ENCODE results near the gene GMDS.

Gene GMDS

GRCh38 chr6:1644516-1645060, 600.8 kb downstream of the GMDS start:
- 75% methylated on average over 12 of the region's 12 CpGs for WGBS
- no peaks in the 10 kb centered on the region for H3K27me3 ChIP-seq (ENCODE audit: control insufficient read depth in 1 of 2, insufficient read depth in 1 of 2, low read length in 2 of 2)
- no peak overlapping the region for H4K91ac ChIP-seq (ENCODE audit: low read length)

DNA sequence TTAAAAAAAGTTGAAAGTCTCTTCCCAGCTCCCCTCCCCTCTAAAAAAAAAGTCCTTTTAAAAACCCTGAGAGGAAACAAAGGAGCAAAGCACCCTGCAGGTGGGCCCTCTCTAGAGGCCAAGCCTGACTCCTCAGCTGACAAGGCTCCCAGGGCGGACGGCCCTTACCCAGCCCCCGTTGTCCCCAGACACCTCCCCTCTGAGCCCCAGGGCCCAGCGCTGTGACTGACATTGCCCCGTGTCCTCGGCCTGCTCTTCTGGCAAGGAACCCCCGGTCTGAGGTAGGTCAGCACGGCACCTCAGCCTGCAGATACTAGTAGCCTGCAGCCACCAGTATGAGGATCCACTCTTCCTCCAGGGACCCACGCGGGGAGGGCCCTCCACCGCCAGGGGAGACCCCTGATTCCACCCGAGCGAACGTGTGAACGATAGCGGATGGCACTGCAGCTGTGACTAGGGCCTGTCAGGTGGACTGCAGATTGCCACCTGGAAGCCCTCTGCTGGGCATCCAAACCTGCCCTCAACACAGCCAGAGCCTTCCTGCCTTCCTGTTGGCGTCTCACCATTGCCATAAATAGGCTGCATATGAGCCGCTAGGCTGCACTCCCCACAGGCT, 601.5 kb downstream of the GMDS start:
- 93% methylated on average over 18 of the region's 18 CpGs for whole genome bisulfite sequencing
- H2AFZ ChIP-seq (ENCODE audit: low read depth, low read length) = no peak overlapping the region

More at GRCh38 chr6:1644516-1645060, 600.8 kb downstream of the GMDS start:
- H3K4ac ChIP-seq (ENCODE audit: low read depth in 1 of 2, low read length in 2 of 2) = no peak overlapping the region
- H3K27ac ChIP-seq (ENCODE audit: low read length, poor library complexity, severe bottlenecking) = no peak overlapping the region
- H3K18ac ChIP-seq (ENCODE audit: low read depth in 1 of 2, low read length in 2 of 2) = no peak overlapping the region
- no peak for DNase-seq
- H3K4me2 ChIP-seq (ENCODE audit: low read length, poor library complexity, severe bottlenecking) = no peak overlapping the region
- no peaks in the 10 kb centered on the region for H3K4me1 ChIP-seq (ENCODE audit: control insufficient read depth, insufficient read depth, low read depth, low read length)
- no peak overlapping the region for H2AFZ ChIP-seq (ENCODE audit: low read depth, low read length)
- H3K79me1 ChIP-seq (replicated peaks; ENCODE audit: low read length, poor library complexity, severe bottlenecking) = no peaks in the 10 kb centered on the region
- H2BK12ac ChIP-seq (ENCODE audit: low read length in 2 of 2) = no peak overlapping the region
- H3K4me3 ChIP-seq (ENCODE audit: insufficient read depth in 1 of 2, low read depth in 1 of 2, low read length in 2 of 2) = no peak overlapping the region
- peaks cover 0 to 12% of the 10 kb centered on the region in 2 experiments for H3K36me3 ChIP-seq (ENCODE audit: control insufficient read depth in 1 of 2, insufficient read depth in 2 of 2, low read depth in 1 of 2, low read length in 2 of 2)
- H3K9me3 ChIP-seq (ENCODE audit: control insufficient read depth, low read length) = peaks cover 3% of the 10 kb centered on the region
- H2AK5ac ChIP-seq (ENCODE audit: low read length, severe bottlenecking) = no peak overlapping the region
- no peak overlapping the region for H2BK120ac ChIP-seq (ENCODE audit: low read depth, low read length)
- no peak overlapping the region for H4K8ac ChIP-seq (ENCODE audit: low read length)
- no peak overlapping the region for H3K14ac ChIP-seq (ENCODE audit: low read length in 2 of 2)
- H3K23ac ChIP-seq (ENCODE audit: low read length in 2 of 2) = no peak overlapping the region
- no peak overlapping the region for H2BK5ac ChIP-seq (ENCODE audit: low read depth, low read length, poor library complexity, severe bottlenecking)
- H3K9ac ChIP-seq (ENCODE audit: low read length) = no peak overlapping the region
- no peak overlapping the region for H2BK15ac ChIP-seq (ENCODE audit: low read depth, poor library complexity, severe bottlenecking)

DNA sequence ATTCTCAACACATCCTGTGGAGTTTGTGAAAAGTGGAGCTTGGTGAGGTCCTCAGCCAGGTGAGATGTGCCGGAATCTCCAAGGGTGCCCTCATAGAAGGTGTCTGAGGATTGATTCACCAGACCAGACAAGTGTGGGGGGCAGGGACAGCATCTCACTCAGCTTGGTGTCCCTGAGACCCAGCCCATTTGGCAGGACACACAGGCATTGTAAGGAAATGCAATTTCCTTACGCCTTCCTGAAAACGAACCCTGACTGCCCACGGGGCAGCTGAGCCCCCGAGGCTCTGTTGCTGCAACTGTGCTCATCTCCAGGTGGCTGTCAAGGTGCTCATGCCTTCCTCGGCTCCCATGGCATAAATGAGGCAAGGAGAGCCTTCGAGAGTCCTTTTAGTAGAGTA, 602.3 kb downstream of the GMDS start:
- no peak for DNase-seq
- Histone ChIP-seq H3K9ac (ENCODE audit: low read length) (no peak overlapping the region), H3K79me1 (replicated peaks; ENCODE audit: low read length, poor library complexity, severe bottlenecking) (no peaks in the 10 kb centered on the region), H3K27ac (ENCODE audit: low read length, poor library complexity, severe bottlenecking) (no peak overlapping the region), H3K23ac (ENCODE audit: low read length in 2 of 2) (no peak overlapping the region), H2BK5ac (ENCODE audit: low read depth, low read length, poor library complexity, severe bottlenecking) (no peak overlapping the region), H4K8ac (ENCODE audit: low read length) (no peak overlapping the region), H2AK5ac (ENCODE audit: low read length, severe bottlenecking) (no peak overlapping the region), H3K4me3 (ENCODE audit: insufficient read depth in 1 of 2, low read depth in 1 of 2, low read length in 2 of 2) (no peak overlapping the region), H3K4ac (ENCODE audit: low read depth in 1 of 2, low read length in 2 of 2) (no peak overlapping the region), H2BK12ac (ENCODE audit: low read length in 2 of 2) (no peak overlapping the region), H2BK15ac (ENCODE audit: low read depth, poor library complexity, severe bottlenecking) (no peak overlapping the region), H3K36me3 (ENCODE audit: control insufficient read depth in 1 of 2, insufficient read depth in 2 of 2, low read depth in 1 of 2, low read length in 2 of 2) (peaks cover 0 to 17% of the 10 kb centered on the region in 2 experiments), H2BK120ac (ENCODE audit: low read depth, low read length) (no peak overlapping the region), H3K9me3 (ENCODE audit: control insufficient read depth, low read length) (peaks cover 3% of the 10 kb centered on the region), H3K14ac (ENCODE audit: low read length in 2 of 2) (no peak overlapping the region), H3K27me3 (ENCODE audit: control insufficient read depth in 1 of 2, insufficient read depth in 1 of 2, low read length in 2 of 2) (no peaks in the 10 kb centered on the region), H3K4me1 (ENCODE audit: control insufficient read depth, insufficient read depth, low read depth, low read length) (no peaks in the 10 kb centered on the region), H3K18ac (ENCODE audit: low read depth in 1 of 2, low read length in 2 of 2) (no peak overlapping the region), H2AFZ (ENCODE audit: low read depth, low read length) (no peak overlapping the region), H3K4me2 (ENCODE audit: low read length, poor library complexity, severe bottlenecking) (no peak overlapping the region), H4K91ac (ENCODE audit: low read length) (no peak overlapping the region)
- WGBS = 67% methylated on average over 7 of the region's 7 CpGs

More for the DNA sequence above, 601.5 kb downstream of the GMDS start:
- H2BK120ac ChIP-seq (ENCODE audit: low read depth, low read length) = no peak overlapping the region
- no peak overlapping the region for H3K4me3 ChIP-seq (ENCODE audit: insufficient read depth in 1 of 2, low read depth in 1 of 2, low read length in 2 of 2)
- H3K18ac ChIP-seq (ENCODE audit: low read depth in 1 of 2, low read length in 2 of 2) = no peak overlapping the region
- H2BK15ac ChIP-seq (ENCODE audit: low read depth, poor library complexity, severe bottlenecking) = no peak overlapping the region
- H3K14ac ChIP-seq (ENCODE audit: low read length in 2 of 2) = no peak overlapping the region
- no peak overlapping the region for H3K9ac ChIP-seq (ENCODE audit: low read length)
- peaks cover 0 to 16% of the 10 kb centered on the region in 2 experiments for H3K36me3 ChIP-seq (ENCODE audit: control insufficient read depth in 1 of 2, insufficient read depth in 2 of 2, low read depth in 1 of 2, low read length in 2 of 2)
- DNase-seq = no peak
- no peak overlapping the region for H4K91ac ChIP-seq (ENCODE audit: low read length)
- H3K4me2 ChIP-seq (ENCODE audit: low read length, poor library complexity, severe bottlenecking) = no peak overlapping the region
- no peaks in the 10 kb centered on the region for H3K27me3 ChIP-seq (ENCODE audit: control insufficient read depth in 1 of 2, insufficient read depth in 1 of 2, low read length in 2 of 2)
- H2BK5ac ChIP-seq (ENCODE audit: low read depth, low read length, poor library complexity, severe bottlenecking) = no peak overlapping the region
- no peak overlapping the region for H3K27ac ChIP-seq (ENCODE audit: low read length, poor library complexity, severe bottlenecking)
- peaks cover 3% of the 10 kb centered on the region for H3K9me3 ChIP-seq (ENCODE audit: control insufficient read depth, low read length)
- no peak overlapping the region for H2BK12ac ChIP-seq (ENCODE audit: low read length in 2 of 2)
- no peak overlapping the region for H3K23ac ChIP-seq (ENCODE audit: low read length in 2 of 2)
- H2AK5ac ChIP-seq (ENCODE audit: low read length, severe bottlenecking) = no peak overlapping the region
- no peaks in the 10 kb centered on the region for H3K4me1 ChIP-seq (ENCODE audit: control insufficient read depth, insufficient read depth, low read depth, low read length)
- no peak overlapping the region for H4K8ac ChIP-seq (ENCODE audit: low read length)
- H3K4ac ChIP-seq (ENCODE audit: low read depth in 1 of 2, low read length in 2 of 2) = no peak overlapping the region
- no peaks in the 10 kb centered on the region for H3K79me1 ChIP-seq (replicated peaks; ENCODE audit: low read length, poor library complexity, severe bottlenecking)

- no peak overlapping the region for H3K27ac ChIP-seq (ENCODE audit: low read length, poor library complexity, severe bottlenecking)
- no peak overlapping the region for H4K91ac ChIP-seq (ENCODE audit: low read length)
- H3K36me3 ChIP-seq (ENCODE audit: control insufficient read depth in 1 of 2, insufficient read depth in 2 of 2, low read depth in 1 of 2, low read length in 2 of 2) = peaks cover 0 to 11% of the 10 kb centered on the region in 2 experiments
- H3K18ac ChIP-seq (ENCODE audit: low read depth in 1 of 2, low read length in 2 of 2) = no peak overlapping the region
- no peak overlapping the region for H3K9ac ChIP-seq (ENCODE audit: low read length)
- H3K79me1 ChIP-seq (replicated peaks; ENCODE audit: low read length, poor library complexity, severe bottlenecking) = no peaks in the 10 kb centered on the region
- H3K4ac ChIP-seq (ENCODE audit: low read depth in 1 of 2, low read length in 2 of 2) = no peak overlapping the region
- no peak overlapping the region for H3K4me2 ChIP-seq (ENCODE audit: low read length, poor library complexity, severe bottlenecking)
- peaks cover 13% of the 10 kb centered on the region for H3K4me1 ChIP-seq (ENCODE audit: control insufficient read depth, insufficient read depth, low read depth, low read length)
- no peak overlapping the region for H2AFZ ChIP-seq (ENCODE audit: low read depth, low read length)
- 71% methylated on average over 9 of the region's 12 CpGs for WGBS
- no peak overlapping the region for H2BK12ac ChIP-seq (ENCODE audit: low read length in 2 of 2)
- no peak overlapping the region for H2BK5ac ChIP-seq (ENCODE audit: low read depth, low read length, poor library complexity, severe bottlenecking)
- no peak for DNase-seq
- no peak overlapping the region for H3K14ac ChIP-seq (ENCODE audit: low read length in 2 of 2)
- no peak overlapping the region for H2AK5ac ChIP-seq (ENCODE audit: low read length, severe bottlenecking)
- no peak overlapping the region for H3K23ac ChIP-seq (ENCODE audit: low read length in 2 of 2)
- no peak overlapping the region for H4K8ac ChIP-seq (ENCODE audit: low read length)
- no peak overlapping the region for H2BK15ac ChIP-seq (ENCODE audit: low read depth, poor library complexity, severe bottlenecking)
- H3K27me3 ChIP-seq (ENCODE audit: control insufficient read depth in 1 of 2, insufficient read depth in 1 of 2, low read length in 2 of 2) = no peaks in the 10 kb centered on the region
- no peak overlapping the region for H2BK120ac ChIP-seq (ENCODE audit: low read depth, low read length)
- H3K9me3 ChIP-seq (ENCODE audit: control insufficient read depth, low read length) = no peaks in the 10 kb centered on the region
- H3K4me3 ChIP-seq (ENCODE audit: insufficient read depth in 1 of 2, low read depth in 1 of 2, low read length in 2 of 2) = no peak overlapping the region
Observed at GRCh38 chr6:1641343-1641885, 604.0 kb downstream of the GMDS start.

Data from mesenchymal stem cell (in vitro differentiated cells and primary cell).